NCI-H2081 treated with DMSO at 0.1 percent for 48 hours (cell line): ENCODE results near the gene SLC25A45.
A peak's percentile ranks its signal among the peaks of the same experiment; 100 is the strongest.

Experiments
- DNase-seq: peaks from one replicate; lab custom pipeline; 2025; lab: John Stamatoyannopoulos, UW

Gene SLC25A45

DNA sequence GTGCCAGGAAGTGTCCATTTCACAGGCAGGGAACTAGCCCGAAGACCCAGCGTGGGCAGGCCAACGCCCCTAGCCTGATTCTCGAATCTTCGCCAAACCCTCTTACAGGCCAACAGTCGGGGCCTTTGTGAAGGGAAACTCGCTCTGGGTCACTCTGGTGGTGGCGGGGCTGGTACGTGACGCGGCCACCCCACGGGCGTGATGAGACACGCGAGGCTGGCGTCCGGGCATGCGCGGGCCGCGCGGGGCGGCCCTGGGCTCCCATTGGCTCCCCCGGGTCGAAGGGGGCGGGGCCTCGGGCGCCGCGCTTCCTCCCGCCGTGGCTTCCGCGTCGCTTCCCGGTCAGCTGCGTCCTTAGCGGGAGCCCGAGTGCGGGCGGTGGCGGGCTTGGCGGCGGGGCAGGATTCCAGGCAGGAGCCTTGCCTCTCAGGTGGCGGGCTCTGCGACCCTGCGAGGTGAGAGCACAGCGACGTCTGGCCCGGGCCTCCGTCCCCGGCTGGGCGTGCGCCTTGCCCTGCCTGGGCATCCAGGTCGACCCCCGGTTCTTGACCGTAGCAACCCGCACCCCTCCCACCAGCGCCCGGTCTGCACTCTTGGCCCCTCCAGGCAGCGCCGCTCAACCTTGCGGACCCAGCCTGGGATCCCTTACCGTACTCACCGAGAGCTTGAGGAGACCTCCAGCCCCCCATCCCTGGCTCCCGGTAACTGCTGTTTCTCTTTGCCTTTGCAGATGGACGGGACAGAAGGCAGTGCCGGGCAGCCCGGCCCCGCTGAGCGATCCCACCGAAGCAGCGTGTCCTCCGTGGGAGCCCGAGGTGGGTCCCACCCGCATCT, 4.1 kb upstream of the SLC25A45 start, which contains the start of gene FRMD8:
TSS of gene FRMD8 (plus strand) at position 331 of the 834 bp plus-strand sequence. CDS start at position 731, 400 bp downstream.
- peak; percentile 9 for DNase-seq

GRCh38 chr11:65384301-65384889, 1.9 kb upstream of the SLC25A45 start:
- DNase-seq: no peak

GRCh38 chr11:65383778-65384177, 1.3 kb upstream of the SLC25A45 start:
- no peak for DNase-seq

- DNase-seq: no peak
Observed at GRCh38 chr11:65382804-65383368, 440 bp upstream of the SLC25A45 start.

DNA sequence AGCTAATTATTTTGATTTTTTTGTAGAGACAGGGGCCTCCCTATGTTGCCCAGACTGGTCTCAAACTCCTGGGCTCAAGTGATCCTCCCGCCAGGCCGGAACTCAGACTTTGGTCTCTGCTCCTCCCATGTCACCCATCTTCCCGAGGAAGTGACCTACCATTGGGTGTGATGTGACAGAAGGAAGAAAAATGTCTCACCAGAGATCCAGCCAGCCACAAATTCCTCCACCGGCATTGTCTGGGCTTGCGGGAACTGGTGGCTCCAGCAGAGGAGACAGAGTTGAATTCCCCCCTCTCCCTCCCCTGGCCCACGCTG, 772 bp downstream of the SLC25A45 start:
- no peak for DNase-seq

- no peak for DNase-seq
Observed at GRCh38 chr11:65380460-65381119, 1.9 kb downstream of the SLC25A45 start.

DNA sequence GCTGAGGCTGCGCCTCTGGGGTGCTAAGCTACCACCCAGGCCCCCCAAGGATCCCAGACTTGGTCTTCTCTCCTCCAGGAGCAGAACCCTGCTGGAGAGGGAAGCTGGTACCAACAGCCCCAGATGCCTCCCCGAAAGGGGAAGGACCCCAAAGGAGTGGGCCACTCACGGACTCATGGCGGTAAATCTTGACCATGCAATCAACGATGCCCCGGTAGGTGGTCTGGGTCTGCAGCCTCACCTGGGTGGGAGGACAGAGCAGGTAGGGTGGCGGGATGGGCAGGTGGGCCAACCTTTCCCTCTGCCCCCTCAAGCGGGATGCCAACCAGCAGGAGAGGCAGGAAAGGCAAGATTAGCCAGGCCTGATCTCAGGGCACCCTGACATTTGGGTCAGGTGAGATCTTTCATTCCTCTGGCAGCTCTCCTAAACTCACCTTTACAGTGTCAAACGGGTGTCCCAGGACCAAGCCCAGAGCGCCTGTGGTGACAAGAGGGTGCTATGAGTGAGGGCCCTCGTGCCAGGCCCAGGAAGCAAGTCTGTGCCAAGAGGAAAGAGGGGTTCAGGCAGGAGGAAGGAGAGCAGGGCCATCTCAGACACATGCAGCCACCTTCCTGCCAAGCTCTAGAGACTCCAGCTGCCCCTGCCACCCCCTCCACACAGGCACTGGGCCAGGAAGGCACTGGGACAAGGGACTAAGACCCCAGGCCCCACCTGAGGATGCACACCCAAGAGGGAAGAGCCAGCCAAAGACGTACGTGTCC, 2.6 kb downstream of the SLC25A45 start:
- no peak for DNase-seq

DNA sequence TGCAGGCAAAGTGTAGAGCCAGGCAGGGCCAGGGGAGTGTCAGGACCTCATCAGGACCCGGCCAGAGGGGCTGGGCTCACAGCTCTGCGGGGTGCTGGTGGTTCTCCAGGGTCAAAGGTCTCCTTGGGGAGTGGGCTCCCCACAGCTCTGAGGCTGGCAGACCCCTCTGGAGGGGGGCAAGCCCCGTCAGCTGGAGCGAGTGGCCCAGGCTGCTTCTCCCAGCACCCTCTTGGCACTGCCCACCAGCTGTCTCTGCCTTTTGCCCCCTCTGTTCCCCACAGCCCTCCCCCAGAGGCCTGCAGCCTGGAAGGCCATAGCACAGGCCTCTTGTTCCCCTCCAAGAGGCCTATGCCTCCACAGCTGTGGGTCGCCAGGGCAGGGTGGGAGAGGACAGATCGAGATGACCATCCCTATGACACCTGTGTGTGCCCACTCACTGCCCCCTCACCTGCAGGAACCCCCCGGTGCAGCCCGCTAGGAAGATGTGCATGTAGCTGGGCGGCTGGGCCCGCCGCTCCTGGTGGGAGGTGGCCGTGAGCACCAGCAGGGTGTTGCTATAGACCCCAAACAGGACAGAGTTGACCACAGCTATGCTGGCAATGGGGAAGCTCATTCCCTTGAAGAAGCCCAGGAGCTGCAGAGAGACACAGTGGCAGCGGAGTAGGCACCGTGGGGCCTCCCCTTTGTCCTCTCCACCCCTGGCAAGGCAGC, 3.4 kb downstream of the SLC25A45 start:
- no peak for DNase-seq

GRCh38 chr11:65378208-65378927, 4.1 kb downstream of the SLC25A45 start:
- DNase-seq: no peak

GRCh38 chr11:65377777-65378176, 4.7 kb downstream of the SLC25A45 start:
- DNase-seq: no peak

GRCh38 chr11:65377036-65377435, 5.4 kb downstream of the SLC25A45 start:
- DNase-seq: no peak

DNA sequence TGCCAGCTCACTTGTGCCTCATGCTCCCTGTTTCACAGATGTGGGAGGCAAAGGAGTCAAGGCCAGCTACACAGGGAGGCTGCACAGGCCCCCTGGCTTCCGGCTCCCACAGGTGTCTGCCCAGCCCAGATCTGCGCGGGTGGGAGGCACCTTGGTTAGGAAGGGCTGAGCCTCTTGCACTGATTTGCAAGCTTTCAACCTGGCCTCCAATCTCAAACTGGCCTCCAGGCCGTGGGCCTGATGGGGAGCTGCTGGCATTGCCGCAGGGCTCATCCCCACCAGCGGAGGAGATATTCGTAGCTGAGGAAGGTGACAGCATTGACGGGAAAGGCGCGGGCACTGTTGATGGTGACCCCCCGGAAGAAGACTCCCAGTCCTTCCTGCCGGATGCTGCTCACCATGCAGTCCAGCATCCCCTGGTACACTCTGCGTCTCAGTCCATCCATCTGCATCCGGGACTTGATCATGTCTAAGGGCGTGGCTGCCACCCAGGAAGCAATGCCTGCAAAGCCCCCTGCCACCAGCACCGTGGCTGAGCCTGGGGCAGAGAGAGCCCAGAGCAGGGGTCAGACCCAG, 6.2 kb downstream of the SLC25A45 start:
- no peak for DNase-seq

DNA sequence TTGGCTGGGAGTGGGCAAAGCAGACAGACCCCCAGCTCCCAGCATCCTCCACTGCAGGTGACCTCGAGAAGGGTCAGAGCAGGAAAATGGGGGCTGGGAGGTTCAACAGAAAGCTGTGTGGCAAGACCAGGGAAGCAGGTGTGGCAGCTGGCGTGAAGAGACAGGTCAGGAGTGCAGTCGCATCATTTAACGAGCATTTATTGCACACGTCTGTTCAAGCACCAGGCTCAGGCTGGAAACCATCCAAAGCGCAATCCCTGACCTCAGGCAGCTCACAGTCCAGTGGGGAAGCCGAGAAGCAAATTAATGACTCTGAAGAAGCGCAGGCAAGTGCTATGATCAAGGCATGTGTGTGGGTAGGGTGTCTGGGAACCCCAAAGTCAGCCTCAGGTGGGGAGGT, 7.4 kb downstream of the SLC25A45 start:
- DNase-seq: no peak

- no peak for DNase-seq
Observed at GRCh38 chr11:65373839-65374580, 8.4 kb downstream of the SLC25A45 start.

- DNase-seq: no peak
Observed at GRCh38 chr11:65370659-65371049, 11.8 kb downstream of the SLC25A45 start.

DNA sequence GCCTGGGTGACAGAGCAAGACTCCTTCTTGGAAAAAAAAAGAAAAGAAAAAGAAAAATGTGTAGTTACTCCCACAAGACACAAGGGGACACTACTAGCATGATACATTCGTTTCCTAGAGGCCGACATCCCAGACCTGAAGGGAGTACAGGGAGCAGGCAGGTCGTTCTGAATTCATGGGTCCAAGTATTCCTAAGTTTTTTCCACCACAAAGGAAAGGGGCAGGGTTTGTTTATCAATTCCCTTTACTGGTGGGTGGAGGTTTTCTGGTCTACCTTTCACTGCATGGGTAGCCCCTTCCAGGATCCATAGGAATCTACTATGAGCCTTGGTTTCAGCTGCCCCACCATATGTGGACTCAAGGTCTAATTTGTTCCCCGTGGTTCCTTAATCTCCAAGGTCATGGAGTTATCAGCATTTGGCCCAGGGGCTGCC, 16.1 kb downstream of the SLC25A45 start:
- DNase-seq: peak; percentile 55

DNA sequence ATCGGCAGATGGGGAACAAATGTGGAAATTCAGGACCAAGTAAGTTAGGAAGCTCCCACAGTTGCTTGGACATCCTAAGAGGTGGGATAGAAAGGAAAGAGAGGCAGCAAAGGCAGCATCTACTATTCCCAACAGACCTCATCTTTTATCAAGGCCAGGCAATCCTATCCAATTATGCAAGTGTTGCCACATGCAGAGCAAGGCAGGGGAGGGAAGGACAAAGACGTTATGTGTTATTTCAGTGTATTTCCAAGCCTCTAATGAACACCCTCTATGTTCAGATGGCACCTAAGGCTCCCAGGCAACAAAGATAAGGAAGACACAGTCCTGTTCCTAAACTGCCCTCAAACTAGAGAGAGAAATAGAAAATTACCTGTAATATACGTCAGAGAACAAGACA, 18.7 kb downstream of the SLC25A45 start:
- no peak for DNase-seq

DNA sequence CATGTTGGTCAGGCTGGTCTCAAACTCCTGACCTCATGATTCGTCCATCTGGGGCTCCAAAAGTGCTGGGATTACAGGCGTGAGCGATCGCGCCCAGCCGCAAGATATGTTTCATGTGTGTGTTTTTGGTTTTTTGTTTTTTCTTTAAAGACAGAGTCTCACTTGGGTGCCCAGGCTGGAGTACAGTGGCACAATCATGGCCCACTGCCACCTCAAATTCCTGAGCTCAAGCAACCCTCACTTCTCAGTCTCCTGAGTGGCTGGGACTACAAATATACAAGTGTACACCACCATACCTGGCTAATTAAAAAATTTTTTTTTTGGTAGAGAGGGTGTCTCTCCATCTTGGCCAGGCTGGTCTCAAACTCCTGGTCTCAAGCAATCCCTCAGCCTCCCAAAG, 19.5 kb downstream of the SLC25A45 start:
- no peak for DNase-seq

- no peak for DNase-seq
Observed at GRCh38 chr11:65362320-65362931, 20.0 kb downstream of the SLC25A45 start.
